ENCODE results near the gene LRRC74B.
"Not testable (repeated sequence)": the region's sequence is repeated elsewhere in the genome, so short reads cannot be mapped to it uniquely, and the experiment has no call there.

Gene LRRC74B

GRCh38 chr22:21033895-21034294 lies 11.9 kb upstream of the LRRC74B start:
- Histone ChIP-seq H3K9me3 (ENCODE audit: control insufficient read depth, low read length) (no peaks in the 10 kb centered on the region), H3K9ac (no peak overlapping the region), H2AFZ (no peak overlapping the region), H3K27ac (no peak overlapping the region), H3K27me3 (ENCODE audit: control insufficient read depth, insufficient read depth, low read length) (peaks cover 3% of the 10 kb centered on the region), H3K79me2 (no peaks in the 10 kb centered on the region), H3K4me3 (ENCODE audit: low read depth, low read length) (no peak overlapping the region), H3K4me2 (ENCODE audit: low read length) (no peak overlapping the region), H3K4me1 (no peaks in the 10 kb centered on the region), H3K36me3 (ENCODE audit: control insufficient read depth, insufficient read depth, low read length) (no peaks in the 10 kb centered on the region)
- no peak for TF ChIP-seq CTCF (IDR thresholded peaks at IDR 0.05)

- Histone ChIP-seq H3K27ac (no peak overlapping the region), H3K9me3 (ENCODE audit: control insufficient read depth, low read length) (no peaks in the 10 kb centered on the region), H3K27me3 (ENCODE audit: control insufficient read depth, insufficient read depth, low read length) (peaks cover 3% of the 10 kb centered on the region), H3K36me3 (ENCODE audit: control insufficient read depth, insufficient read depth, low read length) (no peaks in the 10 kb centered on the region), H2AFZ (no peak overlapping the region), H3K4me2 (ENCODE audit: low read length) (no peak overlapping the region), H3K9ac (no peak overlapping the region), H3K79me2 (no peaks in the 10 kb centered on the region), H3K4me3 (ENCODE audit: low read depth, low read length) (no peak overlapping the region), H3K4me1 (no peaks in the 10 kb centered on the region)
- no peak for TF ChIP-seq CTCF (IDR thresholded peaks at IDR 0.05)
Measured at GRCh38 chr22:21034989-21035388, 10.8 kb upstream of the LRRC74B start.

- no peaks in the 10 kb centered on the region for H3K9me3 ChIP-seq (ENCODE audit: control insufficient read depth, low read length)
- no peaks in the 10 kb centered on the region for H3K27me3 ChIP-seq (ENCODE audit: control insufficient read depth, insufficient read depth, low read length)
- TF ChIP-seq CTCF (IDR thresholded peaks at IDR 0.05) = no peak
- H3K36me3 ChIP-seq (ENCODE audit: control insufficient read depth, insufficient read depth, low read length) = no peaks in the 10 kb centered on the region
- no peaks in the 10 kb centered on the region for H3K4me1 ChIP-seq
- H3K27ac ChIP-seq = no peak overlapping the region
- H3K79me2 ChIP-seq = no peaks in the 10 kb centered on the region
- H3K4me2 ChIP-seq (ENCODE audit: low read length) = no peak overlapping the region
- H2AFZ ChIP-seq = no peak overlapping the region
- no peak overlapping the region for H3K9ac ChIP-seq
- no peak overlapping the region for H3K4me3 ChIP-seq (ENCODE audit: low read depth, low read length)
Measured at GRCh38 chr22:21038405-21038804, 7.3 kb upstream of the LRRC74B start.

GRCh38 chr22:21039158-21039557 lies 6.6 kb upstream of the LRRC74B start:
- H3K9ac ChIP-seq; H3K4me1 ChIP-seq; H3K4me3 ChIP-seq (ENCODE audit: low read depth, low read length); H3K4me2 ChIP-seq (ENCODE audit: low read length); H3K27me3 ChIP-seq (ENCODE audit: control insufficient read depth, insufficient read depth, low read length); H2AFZ ChIP-seq; H3K9me3 ChIP-seq (ENCODE audit: control insufficient read depth, low read length); H3K36me3 ChIP-seq (ENCODE audit: control insufficient read depth, insufficient read depth, low read length); H3K27ac ChIP-seq; H3K79me2 ChIP-seq: not testable (repeated sequence)

- no peaks in the 10 kb centered on the region for H3K36me3 ChIP-seq (ENCODE audit: control insufficient read depth, insufficient read depth, low read length)
- H3K9me3 ChIP-seq (ENCODE audit: control insufficient read depth, low read length) = no peaks in the 10 kb centered on the region
- no peak overlapping the region for H3K4me3 ChIP-seq (ENCODE audit: low read depth, low read length)
- no peak for TF ChIP-seq CTCF (IDR thresholded peaks at IDR 0.05)
- no peak overlapping the region for H3K9ac ChIP-seq
- H3K4me1 ChIP-seq = peaks cover 4% of the 10 kb centered on the region
- H3K79me2 ChIP-seq = no peaks in the 10 kb centered on the region
- no peaks in the 10 kb centered on the region for H3K27me3 ChIP-seq (ENCODE audit: control insufficient read depth, insufficient read depth, low read length)
- no peak overlapping the region for H3K27ac ChIP-seq
- H3K4me2 ChIP-seq (ENCODE audit: low read length) = no peak overlapping the region
- no peak overlapping the region for H2AFZ ChIP-seq
Measured at GRCh38 chr22:21041937-21042336, 3.8 kb upstream of the LRRC74B start.
